Measurements from ENCODE around the gene C1S.
A peak's percentile ranks its signal among the peaks of the same experiment; 100 is the strongest.
"Not testable (repeated sequence)": the region's sequence is repeated elsewhere in the genome, so short reads cannot be mapped to it uniquely, and the experiment has no call there.

C1S gene

GRCh38 chr12:7046383-7047105 is 14.0 kb upstream of the C1S start:
- Histone ChIP-seq H3K9me3 (ENCODE audit: insufficient read depth, low read length, severe bottlenecking) (no peaks in the 10 kb centered on the region), H3K36me3 (ENCODE audit: insufficient read depth, low read length) (no peaks in the 10 kb centered on the region), H3K79me2 (ENCODE audit: insufficient read depth, low read length) (no peaks in the 10 kb centered on the region), H3K4me3 (ENCODE audit: low read depth in 1 of 2, low read length in 2 of 2) (no peak overlapping the region), H3K27me3 (ENCODE audit: insufficient read depth, low read length, poor library complexity) (peaks cover under 1% of the 10 kb centered on the region), H4K20me1 (ENCODE audit: insufficient read depth, low read length) (no peaks in the 10 kb centered on the region), H3K4me1 (ENCODE audit: insufficient read depth, low read length) (peaks cover 8% of the 10 kb centered on the region), H3K27ac (ENCODE audit: low read length) (no peak overlapping the region), H3K9ac (ENCODE audit: low read depth, low read length) (no peak overlapping the region), H3K4me2 (ENCODE audit: insufficient read depth, low read length) (no peak overlapping the region), H2AFZ (ENCODE audit: low read depth, low read length) (no peak overlapping the region)
- no peak for ATAC-seq (ENCODE audit: insufficient read depth, low read depth)
- DNase-seq = no peak
- TF ChIP-seq CTCF (IDR thresholded peaks at IDR 0.05; ENCODE audit: borderline replicate concordance, extremely low read depth, low read length, poor library complexity, severe bottlenecking) (no peak), EZH2 (IDR thresholded peaks at IDR 0.05; ENCODE audit: borderline replicate concordance, low read depth, low read length, severe bottlenecking) (no peak)

GRCh38 chr12:7047306-7047705 is 13.2 kb upstream of the C1S start:
- H3K9ac ChIP-seq (ENCODE audit: low read depth, low read length) = peak overlapping the region; percentile 21; the same call in 1 of the 2 replicates
- H3K9me3 ChIP-seq (ENCODE audit: insufficient read depth, low read length, severe bottlenecking) = no peaks in the 10 kb centered on the region
- no peaks in the 10 kb centered on the region for H3K79me2 ChIP-seq (ENCODE audit: insufficient read depth, low read length)
- no peak overlapping the region for H3K4me3 ChIP-seq (ENCODE audit: low read depth in 1 of 2, low read length in 2 of 2)
- ATAC-seq (ENCODE audit: insufficient read depth, low read depth) (no peak), DNase-seq (no peak)
- no peak overlapping the region for H3K4me2 ChIP-seq (ENCODE audit: insufficient read depth, low read length)
- no peak for TF ChIP-seq CTCF (IDR thresholded peaks at IDR 0.05; ENCODE audit: borderline replicate concordance, extremely low read depth, low read length, poor library complexity, severe bottlenecking)
- TF ChIP-seq EZH2 (IDR thresholded peaks at IDR 0.05; ENCODE audit: borderline replicate concordance, low read depth, low read length, severe bottlenecking) = no peak
- H4K20me1 ChIP-seq (ENCODE audit: insufficient read depth, low read length) = no peaks in the 10 kb centered on the region
- no peaks in the 10 kb centered on the region for H3K36me3 ChIP-seq (ENCODE audit: insufficient read depth, low read length)
- H3K4me1 ChIP-seq (ENCODE audit: insufficient read depth, low read length) = peaks cover 8% of the 10 kb centered on the region
- H3K27ac ChIP-seq (ENCODE audit: low read length) = no peak overlapping the region
- H2AFZ ChIP-seq (ENCODE audit: low read depth, low read length) = 0 out of 2 replicates have a peak overlapping the region, but pooled peaks have one; percentile 33
- no peaks in the 10 kb centered on the region for H3K27me3 ChIP-seq (ENCODE audit: insufficient read depth, low read length, poor library complexity)

- DNase-seq; H3K4me2 ChIP-seq (ENCODE audit: insufficient read depth, low read length); ATAC-seq (ENCODE audit: insufficient read depth, low read depth): not testable (repeated sequence)
These were observed 11.0 kb upstream of the C1S start for GRCh38 chr12:7049445-7049951.

GRCh38 chr12:7049973-7050372 is 10.5 kb upstream of the C1S start:
- H2AFZ ChIP-seq (ENCODE audit: low read depth, low read length); H3K4me2 ChIP-seq (ENCODE audit: insufficient read depth, low read length): not testable (repeated sequence)

More at GRCh38 chr12:7049445-7049951, 11.0 kb upstream of the C1S start:
- not testable (repeated sequence) for H3K9ac ChIP-seq (ENCODE audit: low read depth, low read length); H3K4me3 ChIP-seq (ENCODE audit: low read depth in 1 of 2, low read length in 2 of 2); H3K27ac ChIP-seq (ENCODE audit: low read length); H3K27me3 ChIP-seq (ENCODE audit: insufficient read depth, low read length, poor library complexity); H3K36me3 ChIP-seq (ENCODE audit: insufficient read depth, low read length); H4K20me1 ChIP-seq (ENCODE audit: insufficient read depth, low read length); H3K4me1 ChIP-seq (ENCODE audit: insufficient read depth, low read length); H3K9me3 ChIP-seq (ENCODE audit: insufficient read depth, low read length, severe bottlenecking); H3K79me2 ChIP-seq (ENCODE audit: insufficient read depth, low read length); H2AFZ ChIP-seq (ENCODE audit: low read depth, low read length)

More at GRCh38 chr12:7049973-7050372, 10.5 kb upstream of the C1S start:
- not testable (repeated sequence) for H3K4me3 ChIP-seq (ENCODE audit: low read depth in 1 of 2, low read length in 2 of 2); ATAC-seq (ENCODE audit: insufficient read depth, low read depth); H3K9ac ChIP-seq (ENCODE audit: low read depth, low read length); H3K27me3 ChIP-seq (ENCODE audit: insufficient read depth, low read length, poor library complexity); H3K4me1 ChIP-seq (ENCODE audit: insufficient read depth, low read length); H3K27ac ChIP-seq (ENCODE audit: low read length); H3K9me3 ChIP-seq (ENCODE audit: insufficient read depth, low read length, severe bottlenecking); H3K36me3 ChIP-seq (ENCODE audit: insufficient read depth, low read length); H3K79me2 ChIP-seq (ENCODE audit: insufficient read depth, low read length); H4K20me1 ChIP-seq (ENCODE audit: insufficient read depth, low read length); DNase-seq
